ENCODE data around the gene PIM1.
A peak's percentile ranks its signal among the peaks of the same experiment; 100 is the strongest.

The PIM1 gene

DNA sequence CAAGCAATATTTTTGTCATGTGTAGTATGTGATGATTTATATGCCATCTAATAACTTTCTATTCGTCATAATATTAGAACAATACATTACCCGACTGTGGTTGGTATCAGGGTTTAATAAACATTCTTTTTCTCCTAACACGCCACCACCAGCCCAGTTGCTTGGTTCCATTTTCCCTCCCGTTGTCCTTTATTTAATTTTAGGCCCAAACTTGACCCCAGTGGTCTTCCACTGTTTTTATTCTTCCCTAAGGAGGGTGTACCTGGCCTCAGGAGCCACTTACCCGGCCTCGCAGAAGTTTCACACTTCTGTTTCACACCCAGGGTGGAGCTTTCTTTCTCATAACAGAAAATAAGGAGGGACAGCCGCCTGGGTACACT is 33.1 kb upstream of the PIM1 start:
- H3K27me3 ChIP-seq (replicated peaks) = no peaks in the 10 kb centered on the region
- TF ChIP-seq, protein P1, sequence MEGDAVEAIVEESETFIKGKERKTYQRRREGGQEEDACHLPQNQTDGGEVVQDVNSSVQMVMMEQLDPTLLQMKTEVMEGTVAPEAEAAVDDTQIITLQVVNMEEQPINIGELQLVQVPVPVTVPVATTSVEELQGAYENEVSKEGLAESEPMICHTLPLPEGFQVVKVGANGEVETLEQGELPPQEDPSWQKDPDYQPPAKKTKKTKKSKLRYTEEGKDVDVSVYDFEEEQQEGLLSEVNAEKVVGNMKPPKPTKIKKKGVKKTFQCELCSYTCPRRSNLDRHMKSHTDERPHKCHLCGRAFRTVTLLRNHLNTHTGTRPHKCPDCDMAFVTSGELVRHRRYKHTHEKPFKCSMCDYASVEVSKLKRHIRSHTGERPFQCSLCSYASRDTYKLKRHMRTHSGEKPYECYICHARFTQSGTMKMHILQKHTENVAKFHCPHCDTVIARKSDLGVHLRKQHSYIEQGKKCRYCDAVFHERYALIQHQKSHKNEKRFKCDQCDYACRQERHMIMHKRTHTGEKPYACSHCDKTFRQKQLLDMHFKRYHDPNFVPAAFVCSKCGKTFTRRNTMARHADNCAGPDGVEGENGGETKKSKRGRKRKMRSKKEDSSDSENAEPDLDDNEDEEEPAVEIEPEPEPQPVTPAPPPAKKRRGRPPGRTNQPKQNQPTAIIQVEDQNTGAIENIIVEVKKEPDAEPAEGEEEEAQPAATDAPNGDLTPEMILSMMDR (IDR thresholded peaks at IDR 0.05; ENCODE audit: low read depth, low read length, missing control alignments) = no peak
- DNase-seq = no peak
- peak overlapping the region; percentile 98 for H3K27ac ChIP-seq
- in situ Hi-C loops (cut with HindIII; ENCODE audit: low pct_ligation_motif_present, low sequenced_read_pairs) = no loop called here
- no peak overlapping the region for H3K4me3 ChIP-seq (ENCODE audit: low read depth, low read length)
- H3K36me3 ChIP-seq (replicated peaks) = no peaks in the 10 kb centered on the region

DNA sequence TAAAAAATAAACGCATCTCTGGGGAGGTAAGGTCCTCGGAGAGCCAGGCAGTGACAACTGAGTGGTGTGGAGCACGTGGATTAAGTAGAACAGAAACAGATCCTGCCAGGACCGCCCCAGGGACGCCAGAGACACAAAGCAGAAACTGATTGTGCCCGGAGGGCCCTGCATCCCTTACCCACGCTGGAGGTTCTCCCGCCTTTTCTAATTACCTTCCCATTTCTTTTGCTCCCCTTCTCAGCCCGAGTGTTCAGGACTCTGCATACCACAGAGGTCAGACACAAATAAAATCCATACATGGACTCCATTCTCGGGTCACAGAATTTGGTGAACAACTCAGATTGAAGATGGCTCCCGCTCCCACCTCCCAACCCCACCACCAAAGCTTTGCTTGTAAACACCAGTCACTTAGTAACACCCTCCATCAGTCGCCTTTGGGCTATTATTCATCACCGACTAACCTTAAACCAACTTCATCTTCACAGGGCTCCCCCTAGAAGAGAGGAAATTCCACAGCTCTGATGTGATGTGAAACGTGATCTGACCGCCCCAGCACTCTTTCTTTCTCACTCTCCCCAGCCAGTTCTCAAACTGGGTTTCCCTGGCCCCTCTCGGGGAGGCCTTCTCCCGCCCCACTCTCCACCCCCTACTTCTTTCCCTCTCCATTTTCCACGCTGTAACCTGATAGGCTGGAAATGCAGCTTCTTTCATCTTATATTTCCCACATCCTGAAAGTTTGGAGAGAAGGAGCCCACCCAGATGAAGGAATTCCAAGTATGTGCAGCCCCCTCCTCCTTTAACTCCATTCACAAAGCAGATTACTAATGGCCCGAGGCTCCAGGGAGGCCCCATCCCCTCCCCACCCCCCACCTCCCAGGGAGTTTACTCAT is 32.5 kb upstream of the PIM1 start:
- peak overlapping the region; percentile 98 for H3K27ac ChIP-seq
- H3K4me3 ChIP-seq (ENCODE audit: low read depth, low read length) = peak overlapping the region; percentile 20
- H3K36me3 ChIP-seq (replicated peaks) = no peaks in the 10 kb centered on the region
- H3K27me3 ChIP-seq (replicated peaks) = no peaks in the 10 kb centered on the region
- TF ChIP-seq, protein P1 (IDR thresholded peaks at IDR 0.05; ENCODE audit: low read depth, low read length, missing control alignments) = no peak
- DNase-seq = peak; percentile 99
- in situ Hi-C loops (cut with HindIII; ENCODE audit: low pct_ligation_motif_present, low sequenced_read_pairs) = no loop called here

DNA sequence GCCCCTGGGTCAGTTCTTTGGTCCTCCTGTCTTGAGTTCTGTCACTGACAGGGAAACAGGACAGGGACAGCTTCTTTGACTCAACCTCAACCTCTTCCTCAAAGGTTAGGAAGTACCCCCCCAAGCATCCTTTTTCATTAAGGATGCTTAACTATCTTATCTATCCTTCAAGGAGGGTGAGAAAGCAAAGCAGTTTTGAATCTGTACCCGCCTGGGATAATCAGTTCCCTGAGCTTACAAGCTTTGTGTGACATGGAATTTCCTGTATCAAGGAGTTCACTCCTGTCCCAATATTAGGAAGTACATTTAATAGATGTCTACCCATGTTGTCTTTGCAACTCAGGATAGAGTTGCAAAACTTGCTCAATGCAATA is 31.1 kb upstream of the PIM1 start:
- no peak overlapping the region for H3K4me3 ChIP-seq (ENCODE audit: low read depth, low read length)
- no peaks in the 10 kb centered on the region for H3K27me3 ChIP-seq (replicated peaks)
- no peak for DNase-seq
- no peaks in the 10 kb centered on the region for H3K36me3 ChIP-seq (replicated peaks)
- TF ChIP-seq, protein P1 (IDR thresholded peaks at IDR 0.05; ENCODE audit: low read depth, low read length, missing control alignments) = no peak
- in situ Hi-C loops (cut with HindIII; ENCODE audit: low pct_ligation_motif_present, low sequenced_read_pairs) = no loop called here
- H3K27ac ChIP-seq = peak overlapping the region; percentile 98

DNA sequence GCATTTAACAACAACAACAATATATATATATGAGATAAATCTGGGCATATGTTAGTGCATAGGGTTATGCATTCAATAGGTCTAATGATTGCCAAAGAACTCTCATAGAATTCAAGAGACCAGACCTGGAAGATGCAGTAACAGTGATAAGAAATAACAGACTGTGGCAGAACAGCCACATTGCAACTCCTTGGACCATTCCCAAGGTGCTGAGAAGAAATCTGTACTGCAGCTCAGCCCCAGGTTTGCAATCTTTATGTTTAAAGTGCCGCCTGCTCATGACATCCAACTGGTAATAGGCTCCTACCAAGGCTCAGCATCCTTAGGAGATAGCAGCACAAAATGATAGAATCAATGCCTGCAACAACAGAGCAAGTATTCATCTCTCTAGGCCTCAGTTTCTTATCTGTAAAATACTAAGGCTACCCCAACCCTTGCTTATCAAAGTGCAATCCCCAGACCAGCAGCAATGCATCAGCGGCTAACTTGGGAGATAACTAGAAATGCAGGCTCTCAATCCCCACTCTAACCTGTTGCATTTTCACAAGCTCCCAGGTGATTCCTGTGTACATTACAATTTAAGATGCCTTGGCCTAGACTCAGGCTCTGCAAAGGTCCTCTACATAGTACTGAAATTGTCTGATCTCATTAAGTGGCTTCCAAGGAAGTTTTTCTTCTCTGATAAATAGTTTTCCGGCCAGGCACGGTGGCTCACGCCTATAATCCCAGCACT is 30.6 kb upstream of the PIM1 start:
- DNase-seq = no peak

DNA sequence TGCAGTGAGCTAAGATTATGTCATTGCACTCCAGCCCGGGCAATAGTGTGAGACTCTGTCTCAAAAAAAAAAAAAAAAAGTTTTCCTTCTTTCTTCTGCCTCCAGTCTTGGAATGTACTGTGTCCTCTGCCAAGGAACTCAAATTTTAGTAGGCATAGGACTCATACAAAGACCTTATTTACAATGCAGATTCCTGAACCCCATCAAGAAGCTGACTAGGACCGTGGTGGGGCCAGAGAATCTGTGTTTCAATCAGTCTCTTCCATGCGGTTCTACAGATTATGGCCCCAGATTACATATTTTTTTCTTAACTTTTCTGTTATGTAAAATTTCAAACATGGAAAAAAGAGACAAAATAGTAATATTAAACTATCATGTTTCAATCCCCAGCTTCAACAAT is 29.8 kb upstream of the PIM1 start:
- no peak for DNase-seq
- H3K4me3 ChIP-seq (ENCODE audit: low read depth, low read length) = no peak overlapping the region
- in situ Hi-C loops (cut with HindIII; ENCODE audit: low pct_ligation_motif_present, low sequenced_read_pairs) = no loop called here
- H3K36me3 ChIP-seq (replicated peaks) = no peaks in the 10 kb centered on the region
- no peaks in the 10 kb centered on the region for H3K27me3 ChIP-seq (replicated peaks)
- TF ChIP-seq, protein P1 (IDR thresholded peaks at IDR 0.05; ENCODE audit: low read depth, low read length, missing control alignments) = no peak
- no peak overlapping the region for H3K27ac ChIP-seq

More for the DNA sequence above, 30.6 kb upstream of the PIM1 start:
- Histone ChIP-seq H3K27ac (no peak overlapping the region), H3K4me3 (ENCODE audit: low read depth, low read length) (no peak overlapping the region), H3K36me3 (replicated peaks) (no peaks in the 10 kb centered on the region), H3K27me3 (replicated peaks) (no peaks in the 10 kb centered on the region)
- in situ Hi-C loops (cut with HindIII; ENCODE audit: low pct_ligation_motif_present, low sequenced_read_pairs) = no loop called here
- TF ChIP-seq, protein P1 (IDR thresholded peaks at IDR 0.05; ENCODE audit: low read depth, low read length, missing control alignments) = no peak
